HEK293T (cell line): ENCODE results near the gene CAST.

Source experiments
- CTCF ChIA-PET: fragments of 350-600 bp; formaldehyde crosslinking; extraction: SDS; loops from one replicate; lab custom pipeline; 2021; ENCODE audit warnings: antibody characterized with exemption, inconsistent platforms; lab: Yijun Ruan, JAX
- POLR2A ChIA-PET: fragments of 350-600 bp; formaldehyde crosslinking; extraction: SDS; loops from one replicate; lab custom pipeline; 2020; ENCODE audit warnings: antibody characterized with exemption, inconsistent platforms; lab: Yijun Ruan, JAX
- DNase-seq: peaks from one replicate; pipeline ENCODE4 v3.0.0; 2012; ENCODE audit warnings: mixed read lengths; ENCODE audit errors: extremely low spot score
- ARNT ChIP-seq: fragments of 450-650 bp; IDR thresholded peaks from 2 replicates; pipeline ENCODE4 v1.6.1; 2017; ENCODE audit warnings: mild to moderate bottlenecking
- BHLHE40 ChIP-seq: fragments of 450-650 bp; IDR thresholded peaks from 2 replicates; pipeline ENCODE4 v1.6.1; 2016; ENCODE audit warnings: mild to moderate bottlenecking, moderate library complexity, borderline replicate concordance
- CTBP1 ChIP-seq: fragments of 450-650 bp; IDR thresholded peaks from 2 replicates; pipeline ENCODE4 v1.6.1; 2016; ENCODE audit warnings: borderline replicate concordance
- ELF4 ChIP-seq: fragments of 450-650 bp; IDR thresholded peaks from 2 replicates; pipeline ENCODE4 v1.6.1; 2017; ENCODE audit warnings: antibody characterized with exemption
- FOXA1 ChIP-seq: fragments of 450-650 bp; IDR thresholded peaks from 2 replicates; pipeline ENCODE4 v1.6.1; 2016; ENCODE audit warnings: mild to moderate bottlenecking
- FOXK2 ChIP-seq: fragments of 450-650 bp; IDR thresholded peaks from 2 replicates; pipeline ENCODE4 v1.6.1; 2016; ENCODE audit warnings: mild to moderate bottlenecking
- FOXM1 ChIP-seq: fragments of 450-650 bp; IDR thresholded peaks from 2 replicates; pipeline ENCODE4 v1.6.1; 2017; ENCODE audit warnings: mild to moderate bottlenecking, borderline replicate concordance
- HDGF ChIP-seq: fragments of 450-650 bp; IDR thresholded peaks from 2 replicates; pipeline ENCODE4 v1.6.1; 2017; ENCODE audit warnings: antibody characterized with exemption, borderline replicate concordance
- L3MBTL2 ChIP-seq: fragments of 450-650 bp; conservative IDR thresholded peaks from 2 replicates; pipeline ENCODE4 v1.6.1; 2016; ENCODE audit warnings: mild to moderate bottlenecking
- LEF1 ChIP-seq: fragments of 450-650 bp; IDR thresholded peaks from 2 replicates; pipeline ENCODE4 v1.6.1; 2017; ENCODE audit warnings: mild to moderate bottlenecking, borderline replicate concordance
- NFRKB ChIP-seq: fragments of 450-650 bp; IDR thresholded peaks from 2 replicates; pipeline ENCODE4 v1.6.1; 2016; ENCODE audit warnings: mild to moderate bottlenecking, moderate library complexity
- SP1 ChIP-seq: fragments of 450-650 bp; IDR thresholded peaks from 2 replicates; pipeline ENCODE4 v1.6.1; 2017
- SUZ12 ChIP-seq: fragments of 450-650 bp; IDR thresholded peaks from 2 replicates; pipeline ENCODE4 v1.6.1; 2016; ENCODE audit warnings: mild to moderate bottlenecking
- TARDBP ChIP-seq: fragments of 450-650 bp; IDR thresholded peaks from 2 replicates; pipeline ENCODE4 v1.6.1; 2016
- ZNF384 ChIP-seq: fragments of 450-650 bp; IDR thresholded peaks from 2 replicates; pipeline ENCODE4 v1.6.1; 2016
- TF ChIP-seq, protein P1 (sequence below): fragments of 450-650 bp; IDR thresholded peaks from 2 replicates; pipeline ENCODE4 v1.6.1; 2016

The CAST gene

DNA sequence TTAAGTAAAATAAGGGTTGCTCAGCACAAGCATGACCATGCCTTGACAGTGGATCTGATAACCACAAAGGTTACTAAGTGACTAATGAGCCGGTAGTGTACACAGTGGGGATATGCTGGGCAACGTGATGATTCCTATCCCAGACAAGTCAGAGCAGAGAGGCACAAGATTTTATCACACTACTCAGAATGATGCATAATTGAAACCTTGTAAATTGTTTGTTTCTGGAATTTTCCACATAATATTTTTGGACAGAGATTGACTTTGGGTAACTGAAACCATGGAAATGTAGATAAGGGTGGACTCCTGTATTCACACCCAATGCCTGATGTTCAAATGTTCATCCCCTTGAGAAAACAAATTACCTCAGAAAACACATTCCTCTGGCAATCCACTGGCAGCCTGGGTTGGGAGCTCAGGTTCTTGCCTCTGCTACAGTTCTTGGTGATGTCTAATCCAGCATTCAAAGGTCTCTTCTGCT lies 161.8 kb downstream of the CAST start:
- DNase-seq = no peak
- TF ChIP-seq FOXA1 (no peak), FOXK2 (no peak), CTBP1 (no peak), FOXM1 (no peak), SP1 (no peak), L3MBTL2 (no peak), ELF4 (no peak), NFRKB (no peak), ZNF384 (no peak), BHLHE40 (no peak), SUZ12 (no peak), TARDBP (no peak), LEF1 (no peak), HDGF (no peak), ARNT (no peak)
- TF ChIP-seq, protein P1, sequence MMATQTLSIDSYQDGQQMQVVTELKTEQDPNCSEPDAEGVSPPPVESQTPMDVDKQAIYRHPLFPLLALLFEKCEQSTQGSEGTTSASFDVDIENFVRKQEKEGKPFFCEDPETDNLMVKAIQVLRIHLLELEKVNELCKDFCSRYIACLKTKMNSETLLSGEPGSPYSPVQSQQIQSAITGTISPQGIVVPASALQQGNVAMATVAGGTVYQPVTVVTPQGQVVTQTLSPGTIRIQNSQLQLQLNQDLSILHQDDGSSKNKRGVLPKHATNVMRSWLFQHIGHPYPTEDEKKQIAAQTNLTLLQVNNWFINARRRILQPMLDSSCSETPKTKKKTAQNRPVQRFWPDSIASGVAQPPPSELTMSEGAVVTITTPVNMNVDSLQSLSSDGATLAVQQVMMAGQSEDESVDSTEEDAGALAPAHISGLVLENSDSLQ = no peak
- CTCF ChIA-PET = interaction anchor here (0.7 kb wide), 1 partner anchor 174 kb away, joined by 3 read pairs; no protein-coding TSS in a partner anchor
- POLR2A ChIA-PET = no interaction called here
